ENCODE results near the gene ACKR2. TPM values are rescaled to one million over a fixed set of nuclear protein-coding genes. Genes with fewer than 3 reads are reported as not detected.

Gene ACKR2
- total and polyA plus RNA-seq, 2 of the 13 experiments (the other 11 are each of a cell fraction or from before 2014, with no cell fraction given), result 1.1 to 1.9 TPM

- TF ChIP-seq HOMEZ (CRISPR knock-in tag; IDR thresholded peaks at IDR 0.05; ENCODE audit: low read depth), result peak; percentile 68; the same call in 1 of the 2 replicates
- no peak for TF ChIP-seq ZNF343 (CRISPR knock-in tag; IDR thresholded peaks at IDR 0.05)
- TF ChIP-seq REL (CRISPR knock-in tag; conservative IDR thresholded peaks at IDR 0.05), result no peak
- TF ChIP-seq MXD3 (CRISPR knock-in tag; IDR thresholded peaks at IDR 0.05), result no peak
- TF ChIP-seq ZNF329 (CRISPR knock-in tag; IDR thresholded peaks at IDR 0.05; ENCODE audit: low read depth), result no peak
- TF ChIP-seq ZNF589 (CRISPR knock-in tag; conservative IDR thresholded peaks at IDR 0.05), result no peak
- TF ChIP-seq ZNF282 (IDR thresholded peaks at IDR 0.05; ENCODE audit: partially characterized antibody), result no peak
- TF ChIP-seq U2AF1 (optimal IDR thresholded peaks at IDR 0.05; ENCODE audit: low read depth, low read length), result no peak
- no peak for TF ChIP-seq ZUFSP (CRISPR knock-in tag; IDR thresholded peaks at IDR 0.05; ENCODE audit: borderline replicate concordance)
- TF ChIP-seq NFE2 (CRISPR knock-in tag; IDR thresholded peaks at IDR 0.05), result no peak
- TF ChIP-seq PHF5A (CRISPR knock-in tag; IDR thresholded peaks at IDR 0.05; ENCODE audit: low read depth, unreplicated experiment), result no peak
- no peak for TF ChIP-seq E2F1 (CRISPR knock-in tag; IDR thresholded peaks at IDR 0.05)
- no peak for TF ChIP-seq ZNF800 (CRISPR knock-in tag; IDR thresholded peaks at IDR 0.05)
- TF ChIP-seq ZNF138 (CRISPR knock-in tag; IDR thresholded peaks at IDR 0.05; ENCODE audit: low read depth), result no peak
- no peak for TF ChIP-seq ZNF30 (CRISPR knock-in tag; IDR thresholded peaks at IDR 0.05)
- TF ChIP-seq IKZF5 (CRISPR knock-in tag; IDR thresholded peaks at IDR 0.05), result peak; percentile 70; the same call in 1 of the 2 replicates
- no peak; the same call in 1 of the 2 replicates for TF ChIP-seq MED13 (CRISPR knock-in tag; IDR thresholded peaks at IDR 0.05)
- TF ChIP-seq TOPORS (CRISPR knock-in tag; IDR thresholded peaks at IDR 0.05), result no peak
- no peak for TF ChIP-seq ZNF678 (CRISPR knock-in tag; IDR thresholded peaks at IDR 0.05)
- TF ChIP-seq TFDP2 (CRISPR knock-in tag; IDR thresholded peaks at IDR 0.05), result no peak
- no peak for TF ChIP-seq ZBTB38 (CRISPR knock-in tag; IDR thresholded peaks at IDR 0.05)
Observed at GRCh38 chr3:42829083-42829627, 19.9 kb downstream of the ACKR2 start (continued).
